ENCODE results near the gene OR4D9.

The OR4D9 gene

DNA sequence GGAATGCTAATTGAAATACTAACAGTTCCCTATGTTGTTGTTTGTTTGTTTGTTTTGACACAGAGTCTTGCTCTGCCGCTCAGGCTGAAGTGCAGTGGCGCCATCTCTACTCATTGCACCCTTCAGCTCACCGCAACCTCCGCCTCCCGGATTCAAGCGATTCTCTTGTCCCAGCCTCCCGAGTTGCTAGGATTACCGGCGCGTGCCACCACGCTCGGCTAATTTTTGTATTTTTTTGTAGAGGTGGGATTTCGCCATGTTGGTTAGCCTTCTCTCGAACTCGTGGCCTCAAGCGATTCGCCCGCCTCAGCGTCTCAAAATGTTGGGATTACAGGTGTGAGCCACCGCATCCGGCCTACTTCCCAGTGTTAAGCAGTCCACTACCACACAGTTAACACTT, 42.0 kb downstream of the OR4D9 start:
- TF ChIP-seq, protein P1, sequence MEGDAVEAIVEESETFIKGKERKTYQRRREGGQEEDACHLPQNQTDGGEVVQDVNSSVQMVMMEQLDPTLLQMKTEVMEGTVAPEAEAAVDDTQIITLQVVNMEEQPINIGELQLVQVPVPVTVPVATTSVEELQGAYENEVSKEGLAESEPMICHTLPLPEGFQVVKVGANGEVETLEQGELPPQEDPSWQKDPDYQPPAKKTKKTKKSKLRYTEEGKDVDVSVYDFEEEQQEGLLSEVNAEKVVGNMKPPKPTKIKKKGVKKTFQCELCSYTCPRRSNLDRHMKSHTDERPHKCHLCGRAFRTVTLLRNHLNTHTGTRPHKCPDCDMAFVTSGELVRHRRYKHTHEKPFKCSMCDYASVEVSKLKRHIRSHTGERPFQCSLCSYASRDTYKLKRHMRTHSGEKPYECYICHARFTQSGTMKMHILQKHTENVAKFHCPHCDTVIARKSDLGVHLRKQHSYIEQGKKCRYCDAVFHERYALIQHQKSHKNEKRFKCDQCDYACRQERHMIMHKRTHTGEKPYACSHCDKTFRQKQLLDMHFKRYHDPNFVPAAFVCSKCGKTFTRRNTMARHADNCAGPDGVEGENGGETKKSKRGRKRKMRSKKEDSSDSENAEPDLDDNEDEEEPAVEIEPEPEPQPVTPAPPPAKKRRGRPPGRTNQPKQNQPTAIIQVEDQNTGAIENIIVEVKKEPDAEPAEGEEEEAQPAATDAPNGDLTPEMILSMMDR (IDR thresholded peaks at IDR 0.05): no peak

DNA sequence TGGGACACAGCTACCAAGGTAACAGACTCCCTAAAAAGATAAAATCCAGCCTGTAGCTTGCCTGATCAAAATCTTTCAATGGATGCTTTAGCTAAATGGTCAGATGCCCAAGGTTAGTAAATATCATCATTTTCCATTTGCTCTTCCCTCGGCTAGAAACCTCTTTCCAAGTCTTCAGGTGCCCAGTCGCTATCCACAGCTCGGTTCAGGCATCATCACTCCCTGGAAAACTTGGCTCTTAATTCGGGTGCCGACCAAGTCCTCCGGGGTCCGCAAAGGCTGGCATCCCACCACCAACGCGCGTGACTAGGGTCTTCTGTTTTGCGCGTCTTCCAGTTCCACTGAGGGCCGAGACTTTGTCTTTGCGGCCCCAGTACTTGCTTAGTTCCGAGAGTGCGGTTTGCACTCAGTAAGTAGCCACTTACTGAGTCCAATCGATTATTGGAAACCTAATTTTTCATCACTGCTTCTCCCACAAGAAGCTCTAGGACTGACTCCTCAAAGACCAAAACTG, 44.3 kb downstream of the OR4D9 start:
- TF ChIP-seq, protein P1 (IDR thresholded peaks at IDR 0.05): no peak

DNA sequence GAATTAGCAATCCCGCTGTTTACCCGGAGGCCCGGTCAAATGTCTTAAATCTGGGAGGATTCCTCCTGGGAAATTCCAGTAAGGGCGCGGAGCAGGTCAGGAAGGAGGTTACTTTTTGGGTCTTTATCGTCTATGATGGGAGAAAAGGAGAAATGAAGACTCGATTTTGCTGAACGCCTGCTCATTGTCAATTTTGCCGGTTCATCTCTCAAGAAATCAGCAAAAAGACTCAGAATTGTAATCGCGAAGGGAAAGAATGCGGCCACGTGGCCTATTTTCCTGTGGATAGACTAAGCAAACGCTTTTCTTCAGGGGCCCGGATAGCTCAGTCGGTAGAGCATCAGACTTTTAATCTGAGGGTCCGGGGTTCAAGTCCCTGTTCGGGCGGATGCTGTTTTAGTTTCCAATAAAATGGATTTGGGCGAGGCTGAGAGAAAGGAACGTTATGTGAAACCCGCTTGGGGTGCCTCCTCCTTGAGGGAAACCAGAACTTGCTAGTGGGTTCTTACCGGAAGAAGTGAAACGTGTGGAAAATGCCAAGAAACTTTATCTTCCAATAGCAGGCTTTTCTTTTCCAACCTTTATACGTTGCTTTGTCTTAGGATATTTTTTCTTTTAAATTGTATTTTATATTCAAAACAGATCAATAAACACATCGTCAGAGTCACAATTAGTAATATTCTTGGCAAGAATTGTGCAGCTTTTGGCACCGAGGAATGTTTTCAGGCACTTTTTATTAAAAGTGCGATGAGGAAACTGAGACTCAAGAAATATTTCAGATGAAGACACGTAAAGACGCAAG, 45.0 kb downstream of the OR4D9 start:
- TF ChIP-seq, protein P1 (IDR thresholded peaks at IDR 0.05): no peak

DNA sequence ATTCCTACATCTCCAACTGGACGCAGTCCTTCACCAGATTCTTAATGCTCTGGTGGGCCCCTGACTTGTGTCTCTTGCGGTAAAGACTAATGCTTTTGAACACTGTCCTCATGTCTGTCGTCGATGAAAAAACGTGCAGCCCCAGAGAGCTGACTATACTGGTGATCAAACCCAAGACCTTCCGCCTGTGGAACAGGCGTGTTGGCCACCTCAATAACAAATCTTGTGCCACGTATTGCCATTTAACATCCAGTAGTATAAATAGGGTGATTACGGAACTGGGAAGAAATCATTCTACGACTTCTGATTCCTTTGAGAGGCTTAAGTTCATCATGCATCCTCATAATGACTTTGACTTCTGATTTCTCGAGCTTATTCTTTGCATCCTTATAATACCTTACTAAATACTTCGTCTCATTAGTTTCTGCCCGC, 45.6 kb downstream of the OR4D9 start:
- TF ChIP-seq, protein P1 (IDR thresholded peaks at IDR 0.05): no peak

DNA sequence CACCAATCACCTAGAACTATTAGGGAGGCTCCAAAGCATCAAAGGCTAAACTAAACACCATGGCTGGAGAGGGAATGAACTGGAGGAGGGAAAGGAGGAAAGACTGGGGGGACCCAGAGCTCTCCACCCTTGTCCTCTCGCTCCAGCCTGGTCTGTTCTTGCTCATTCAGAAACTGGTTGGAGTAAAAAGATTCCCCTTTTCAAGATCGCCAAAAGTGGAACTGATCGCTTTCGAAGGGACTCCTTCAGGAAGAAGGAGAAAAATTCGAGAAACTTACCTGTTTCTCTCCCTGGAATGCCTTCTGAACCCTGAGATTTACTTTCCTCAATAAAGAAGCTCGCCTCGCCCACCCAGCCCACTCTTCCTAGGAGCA, 46.9 kb downstream of the OR4D9 start:
- TF ChIP-seq, protein P1 (IDR thresholded peaks at IDR 0.05): no peak

DNA sequence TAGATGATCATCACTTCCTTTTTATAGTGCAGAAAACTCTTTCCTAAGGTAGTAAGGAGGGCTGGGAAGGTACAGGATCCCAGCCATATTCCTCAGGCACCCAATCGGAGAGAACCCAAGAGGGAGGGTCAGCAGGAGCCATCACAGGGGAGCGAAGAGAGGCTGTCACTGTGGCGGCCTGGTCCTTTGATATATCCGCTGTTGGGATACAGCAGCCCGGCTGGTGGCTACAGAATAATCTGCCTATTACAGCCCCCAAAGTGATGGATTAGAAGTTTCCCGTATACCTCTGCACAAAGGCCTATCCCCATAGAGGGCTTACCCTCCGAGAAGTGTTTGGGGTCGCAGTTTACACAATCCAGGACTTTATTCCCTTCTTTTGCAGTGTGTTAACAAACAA, 48.5 kb downstream of the OR4D9 start:
- TF ChIP-seq, protein P1 (IDR thresholded peaks at IDR 0.05): no peak

DNA sequence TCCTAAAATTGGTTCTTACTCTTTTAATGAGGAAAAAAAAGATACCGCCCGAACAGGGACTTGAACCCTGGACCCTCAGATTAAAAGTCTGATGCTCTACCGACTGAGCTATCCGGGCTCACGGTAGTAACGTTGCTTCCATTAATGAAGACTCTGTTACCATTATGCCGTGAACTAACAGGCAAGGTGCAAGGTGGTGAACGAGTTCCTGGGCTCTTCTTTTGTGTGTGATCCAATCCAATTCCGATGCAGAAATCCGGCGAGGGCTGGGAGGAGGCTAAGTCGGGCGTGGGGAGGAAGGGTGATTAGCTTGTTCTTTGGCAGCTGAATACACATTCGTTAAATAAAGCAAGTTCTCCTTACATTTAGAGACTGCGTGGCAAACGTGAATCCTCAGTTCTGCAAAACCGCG, 49.0 kb downstream of the OR4D9 start:
- TF ChIP-seq, protein P1 (IDR thresholded peaks at IDR 0.05): no peak

Measured in LNCAP (cell line).